Measurements from ENCODE around the gene HDHD5. TPM values are rescaled to one million over a fixed set of nuclear protein-coding genes. Genes with fewer than 3 reads are reported as not detected.

The HDHD5 gene
- total RNA-seq, 1 donor from 2014 or later: 52.6 TPM

GRCh38 chr22:17097701-17098100, 61.4 kb downstream of the HDHD5 start:
- no peak for DNase-seq
- TF ChIP-seq, protein P1, sequence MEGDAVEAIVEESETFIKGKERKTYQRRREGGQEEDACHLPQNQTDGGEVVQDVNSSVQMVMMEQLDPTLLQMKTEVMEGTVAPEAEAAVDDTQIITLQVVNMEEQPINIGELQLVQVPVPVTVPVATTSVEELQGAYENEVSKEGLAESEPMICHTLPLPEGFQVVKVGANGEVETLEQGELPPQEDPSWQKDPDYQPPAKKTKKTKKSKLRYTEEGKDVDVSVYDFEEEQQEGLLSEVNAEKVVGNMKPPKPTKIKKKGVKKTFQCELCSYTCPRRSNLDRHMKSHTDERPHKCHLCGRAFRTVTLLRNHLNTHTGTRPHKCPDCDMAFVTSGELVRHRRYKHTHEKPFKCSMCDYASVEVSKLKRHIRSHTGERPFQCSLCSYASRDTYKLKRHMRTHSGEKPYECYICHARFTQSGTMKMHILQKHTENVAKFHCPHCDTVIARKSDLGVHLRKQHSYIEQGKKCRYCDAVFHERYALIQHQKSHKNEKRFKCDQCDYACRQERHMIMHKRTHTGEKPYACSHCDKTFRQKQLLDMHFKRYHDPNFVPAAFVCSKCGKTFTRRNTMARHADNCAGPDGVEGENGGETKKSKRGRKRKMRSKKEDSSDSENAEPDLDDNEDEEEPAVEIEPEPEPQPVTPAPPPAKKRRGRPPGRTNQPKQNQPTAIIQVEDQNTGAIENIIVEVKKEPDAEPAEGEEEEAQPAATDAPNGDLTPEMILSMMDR (IDR thresholded peaks at IDR 0.05; ENCODE audit: borderline replicate concordance): no peak
- no peaks in the 10 kb centered on the region for H3K4me1 ChIP-seq
- H3K36me3 ChIP-seq: peaks cover 58% of the 10 kb centered on the region
- intact Hi-C loops (cut with micrococcal nuclease): loop anchor here (10.0 kb wide), 1 partner anchor 47 kb away; no protein-coding TSS in a partner anchor
- no peak overlapping the region for H3K4me3 ChIP-seq
- H3K27me3 ChIP-seq (ENCODE audit: low read depth): no peaks in the 10 kb centered on the region
- peak overlapping the region; percentile 24 for H3K27ac ChIP-seq (replicated peaks)
- H3K9me3 ChIP-seq (replicated peaks): no peaks in the 10 kb centered on the region

- H3K4me1 ChIP-seq: no peaks in the 10 kb centered on the region
- no peak for DNase-seq
- peaks cover 52% of the 10 kb centered on the region for H3K36me3 ChIP-seq
- no peaks in the 10 kb centered on the region for H3K9me3 ChIP-seq (replicated peaks)
- no peak overlapping the region for H3K27ac ChIP-seq (replicated peaks)
- no peak overlapping the region for H3K4me3 ChIP-seq
- TF ChIP-seq, protein P1 (IDR thresholded peaks at IDR 0.05; ENCODE audit: borderline replicate concordance): no peak
- intact Hi-C loops (cut with micrococcal nuclease): loop anchor here (10.0 kb wide), 1 partner anchor 48 kb away; no protein-coding TSS in a partner anchor
- no peaks in the 10 kb centered on the region for H3K27me3 ChIP-seq (ENCODE audit: low read depth)
These were observed 62.0 kb downstream of the HDHD5 start for GRCh38 chr22:17097062-17097461.

DNA sequence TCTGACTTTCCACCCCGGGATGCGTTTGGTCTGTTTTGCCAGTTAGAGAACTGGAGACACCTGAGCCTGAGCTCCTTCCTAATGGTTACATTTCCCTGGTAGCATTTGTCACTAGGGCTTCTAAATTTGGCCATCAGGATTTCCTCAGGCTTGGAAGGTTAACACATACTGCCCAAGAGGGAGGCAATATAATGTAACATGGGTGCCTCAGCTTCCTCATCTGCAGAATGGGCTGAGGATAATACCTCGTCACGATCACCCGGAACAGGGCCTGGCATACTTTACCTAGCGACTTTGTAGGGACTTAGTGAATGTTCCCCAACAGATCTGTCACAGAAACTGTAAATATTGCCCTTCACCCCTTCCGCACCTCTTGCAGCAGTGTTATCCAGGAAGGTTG, 63.0 kb downstream of the HDHD5 start:
- H3K36me3 ChIP-seq: peaks cover 42% of the 10 kb centered on the region
- no peaks in the 10 kb centered on the region for H3K9me3 ChIP-seq (replicated peaks)
- no peak overlapping the region for H3K4me3 ChIP-seq
- TF ChIP-seq, protein P1 (IDR thresholded peaks at IDR 0.05; ENCODE audit: borderline replicate concordance): no peak
- no peaks in the 10 kb centered on the region for H3K27me3 ChIP-seq (ENCODE audit: low read depth)
- H3K27ac ChIP-seq (replicated peaks): no peak overlapping the region
- no peak for DNase-seq
- no peaks in the 10 kb centered on the region for H3K4me1 ChIP-seq
- intact Hi-C loops (cut with micrococcal nuclease): loop anchor here (10.0 kb wide), 1 partner anchor 49 kb away; no protein-coding TSS in a partner anchor

DNA sequence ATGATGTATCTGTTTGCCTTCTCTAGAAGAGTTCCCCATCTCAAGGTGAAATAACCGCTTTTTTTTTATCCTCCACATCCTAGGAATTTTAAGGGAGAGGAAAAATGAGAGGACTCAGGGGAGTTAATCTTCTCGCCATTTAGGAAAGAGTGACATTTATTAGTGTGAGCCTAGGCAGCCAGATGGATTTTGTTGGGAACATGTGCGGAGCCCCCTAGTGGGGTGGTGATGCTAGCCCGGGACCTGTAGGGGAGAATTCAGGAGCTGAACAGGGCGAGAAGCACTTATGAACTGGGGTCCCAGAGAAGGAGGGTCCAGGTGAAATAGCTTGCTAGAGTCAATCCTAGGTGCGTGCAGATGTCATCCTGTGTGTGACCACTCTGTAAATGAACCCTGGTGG, 63.5 kb downstream of the HDHD5 start:
- TF ChIP-seq, protein P1 (IDR thresholded peaks at IDR 0.05; ENCODE audit: borderline replicate concordance): peak; percentile 51
- Histone ChIP-seq H3K4me3 (no peak overlapping the region), H3K27me3 (ENCODE audit: low read depth) (no peaks in the 10 kb centered on the region), H3K4me1 (no peaks in the 10 kb centered on the region), H3K36me3 (peaks cover 37% of the 10 kb centered on the region), H3K9me3 (replicated peaks) (no peaks in the 10 kb centered on the region), H3K27ac (replicated peaks) (no peak overlapping the region)
- intact Hi-C loops (cut with micrococcal nuclease): loop anchor here (10.0 kb wide), 1 partner anchor 49 kb away; no protein-coding TSS in a partner anchor
- no peak for DNase-seq

- Histone ChIP-seq H3K27me3 (ENCODE audit: low read depth) (no peaks in the 10 kb centered on the region), H3K27ac (replicated peaks) (no peak overlapping the region), H3K9me3 (replicated peaks) (no peaks in the 10 kb centered on the region), H3K4me1 (no peaks in the 10 kb centered on the region), H3K4me3 (no peak overlapping the region), H3K36me3 (peaks cover 12% of the 10 kb centered on the region)
- intact Hi-C loops (cut with micrococcal nuclease): loop anchor here (10.0 kb wide), 1 partner anchor 52 kb away; no protein-coding TSS in a partner anchor
- no peak for DNase-seq
- TF ChIP-seq, protein P1 (IDR thresholded peaks at IDR 0.05; ENCODE audit: borderline replicate concordance): no peak
These were observed 66.0 kb downstream of the HDHD5 start for GRCh38 chr22:17093081-17093480.
